ENCODE results near the gene PIK3R6.

- TF ChIP-seq CTCF (IDR thresholded peaks at IDR 0.05): no peak
- TF ChIP-seq EZH2 (IDR thresholded peaks at IDR 0.05; ENCODE audit: borderline replicate concordance, insufficient read depth, low read depth, low read length, poor library complexity, severe bottlenecking): no peak
These were observed 22.2 kb upstream of the PIK3R6 start for GRCh38 chr17:8889458-8890210.

Measured in B cell (primary cell).